GM19324 (cell line): ENCODE measurements around the gene SMG6.
A peak's percentile ranks its signal among the peaks of the same experiment; 100 is the strongest.
"Not testable (repeated sequence)": the region's sequence is repeated elsewhere in the genome, so short reads cannot be mapped to it uniquely, and the experiment has no call there.

ENCODE experiments used
- ATAC-seq: cut with Tn5 transposase; IDR thresholded peaks from one replicate; pipeline ENCODE4 v1.9.1; 2021; ENCODE audit warnings: mild to moderate bottlenecking, moderate library complexity; ENCODE audit not compliant: unreplicated experiment, low FRiP score

The SMG6 gene

GRCh38 chr17:2155573-2155972 is 148.0 kb downstream of the SMG6 start:
- no peak for ATAC-seq

DNA sequence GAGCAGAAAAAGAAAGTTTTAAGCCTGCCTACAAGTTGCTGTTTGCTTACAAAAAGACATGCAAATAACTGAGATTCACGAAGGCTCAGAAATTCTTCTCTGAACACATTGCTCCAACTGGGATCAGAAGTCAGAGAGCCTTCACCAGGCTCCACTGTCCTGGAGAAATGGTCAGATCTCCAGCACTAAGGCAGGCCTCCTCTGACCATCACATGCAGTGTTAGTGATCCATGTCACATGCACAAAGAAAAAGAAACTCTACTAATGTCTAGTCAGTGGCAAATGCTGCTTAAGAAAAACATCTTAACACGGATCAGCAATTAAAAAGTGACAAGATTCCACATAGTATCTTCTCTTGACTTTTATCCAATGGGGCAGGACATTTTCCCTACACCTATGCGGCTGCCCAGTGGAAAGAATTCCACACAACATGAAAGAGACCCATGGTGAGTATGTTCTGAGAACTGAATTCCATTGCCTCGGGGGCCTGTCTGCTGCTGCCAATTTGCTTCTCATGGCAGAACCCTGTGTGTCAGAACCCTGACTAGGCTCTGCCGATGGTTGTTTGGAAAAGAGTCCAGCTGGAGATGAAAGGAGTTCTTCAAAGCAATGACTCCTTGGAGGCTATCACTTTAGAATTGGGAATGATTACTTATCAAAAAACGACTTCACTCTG is 152.1 kb downstream of the SMG6 start:
- no peak for ATAC-seq

DNA sequence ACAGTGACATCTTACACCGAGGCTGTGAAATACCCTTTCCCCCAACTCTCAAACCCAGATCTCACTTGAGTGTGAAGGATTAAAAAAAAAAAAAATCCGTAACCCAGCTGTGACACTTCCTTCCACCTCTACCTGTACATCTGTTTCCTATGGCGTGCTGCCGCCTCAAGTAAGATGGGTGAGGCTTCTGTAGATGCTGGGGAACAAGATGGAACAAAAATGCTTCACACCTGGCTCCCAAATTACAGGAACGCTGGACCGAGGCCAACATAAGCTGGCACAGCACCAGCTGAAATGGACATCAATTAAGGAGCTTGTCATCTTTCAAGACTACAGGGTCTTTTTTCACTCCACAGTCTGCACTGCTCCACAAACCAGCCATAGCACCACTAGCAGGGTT is 152.8 kb downstream of the SMG6 start:
- no peak for ATAC-seq

DNA sequence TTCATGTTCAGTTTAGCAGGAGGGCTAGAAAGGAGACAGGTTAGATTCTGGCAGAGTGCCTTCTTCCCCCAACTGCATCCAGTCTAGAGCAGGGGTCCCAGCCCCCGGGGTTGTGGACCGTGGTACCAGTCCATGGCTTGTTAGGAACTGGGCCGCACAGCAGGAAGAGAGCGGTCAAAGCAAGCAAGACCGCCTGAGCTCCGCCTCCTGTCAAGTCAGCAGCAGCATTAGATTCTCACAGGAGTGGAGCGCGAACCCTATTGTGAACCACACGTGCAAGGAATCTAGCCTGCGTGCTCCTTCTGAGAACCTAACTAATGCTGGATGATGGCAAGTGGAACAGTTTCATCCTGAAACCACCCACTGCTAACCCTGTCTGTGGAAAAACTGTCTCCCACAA is 153.7 kb downstream of the SMG6 start:
- no peak for ATAC-seq

GRCh38 chr17:2146132-2146871 is 157.3 kb downstream of the SMG6 start:
- no peak for ATAC-seq

DNA sequence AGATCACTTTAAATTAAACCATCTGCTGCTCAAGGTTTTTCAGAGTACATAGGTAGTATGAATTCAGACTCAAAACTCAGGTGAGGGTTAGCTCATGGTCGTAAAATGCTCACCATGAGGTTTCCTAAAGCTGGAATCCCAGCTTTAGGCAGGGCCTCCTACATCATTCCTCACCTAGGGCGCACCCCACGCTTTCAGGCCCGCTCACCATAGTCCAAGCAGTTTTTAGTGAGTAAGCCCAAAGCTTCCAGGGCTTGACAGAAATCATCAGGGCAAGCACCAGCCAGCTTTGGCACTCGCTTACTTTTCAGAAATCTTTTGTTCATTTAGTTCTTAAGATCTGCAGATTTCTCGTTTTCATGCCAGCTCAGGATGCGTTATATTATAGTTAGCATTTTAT is 158.9 kb downstream of the SMG6 start:
- ATAC-seq: no peak

DNA sequence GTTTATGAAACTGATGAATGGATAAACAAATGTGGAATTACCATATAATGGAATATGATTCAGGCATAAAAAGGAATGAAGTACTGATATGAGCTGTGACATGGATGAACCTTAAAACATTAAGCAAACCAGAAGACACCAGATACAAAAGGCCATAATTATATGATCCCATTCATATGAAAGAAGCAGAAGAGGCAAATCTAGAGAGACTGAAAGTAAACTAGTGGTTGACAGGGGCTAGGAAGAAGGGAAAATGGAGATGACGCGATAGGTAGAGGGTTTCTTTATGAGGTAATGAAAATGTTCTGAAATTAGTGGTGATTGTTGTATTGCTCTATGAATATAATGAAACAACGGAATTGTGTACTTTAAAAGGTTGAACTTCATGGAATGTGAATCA is 160.3 kb downstream of the SMG6 start:
- ATAC-seq: no peak

DNA sequence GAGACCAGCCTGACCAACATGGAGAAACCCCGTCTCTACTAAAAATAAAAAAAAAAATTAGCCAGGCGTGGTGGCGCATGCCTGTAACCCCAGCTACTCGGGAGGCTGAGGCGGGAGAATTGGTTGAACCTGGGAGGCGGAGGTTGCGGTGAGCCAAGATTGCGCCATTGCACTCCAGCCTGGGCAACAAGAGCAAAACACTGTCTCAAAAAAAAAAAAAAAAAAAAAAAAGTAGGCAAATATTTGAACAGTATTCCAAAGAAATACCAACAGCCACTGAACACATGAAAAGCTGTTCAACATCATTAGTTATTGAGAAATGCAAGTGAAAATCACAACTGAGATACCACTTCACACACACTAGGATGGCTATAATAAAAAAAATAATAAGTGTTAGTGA is 160.9 kb downstream of the SMG6 start:
- ATAC-seq: not testable (repeated sequence)

- no peak for ATAC-seq
These were observed 162.9 kb downstream of the SMG6 start for GRCh38 chr17:2140683-2141082.

- no peak for ATAC-seq
These were observed 164.8 kb downstream of the SMG6 start for GRCh38 chr17:2138761-2139160.

DNA sequence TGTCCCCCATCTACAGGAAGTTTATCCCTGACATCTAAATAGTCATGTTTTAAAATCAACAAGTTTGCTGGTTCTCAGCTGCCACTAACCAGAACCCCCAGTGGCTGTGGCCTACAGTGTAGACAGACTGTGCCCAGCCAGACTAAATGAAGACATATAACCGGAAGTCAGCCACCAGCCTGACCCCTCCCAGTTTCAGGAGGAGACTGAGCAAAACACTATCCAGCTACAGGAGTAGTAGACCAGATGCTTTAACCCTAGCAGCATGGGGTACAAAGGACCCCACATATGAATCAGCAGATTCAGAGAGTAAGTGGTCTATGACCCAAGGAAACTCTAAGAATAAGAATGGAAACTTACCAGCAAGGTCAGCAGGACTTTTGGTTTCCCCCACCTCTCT is 165.3 kb downstream of the SMG6 start:
- ATAC-seq: no peak

- ATAC-seq: peak; percentile 51
These were observed 166.1 kb downstream of the SMG6 start for GRCh38 chr17:2137342-2138098.

DNA sequence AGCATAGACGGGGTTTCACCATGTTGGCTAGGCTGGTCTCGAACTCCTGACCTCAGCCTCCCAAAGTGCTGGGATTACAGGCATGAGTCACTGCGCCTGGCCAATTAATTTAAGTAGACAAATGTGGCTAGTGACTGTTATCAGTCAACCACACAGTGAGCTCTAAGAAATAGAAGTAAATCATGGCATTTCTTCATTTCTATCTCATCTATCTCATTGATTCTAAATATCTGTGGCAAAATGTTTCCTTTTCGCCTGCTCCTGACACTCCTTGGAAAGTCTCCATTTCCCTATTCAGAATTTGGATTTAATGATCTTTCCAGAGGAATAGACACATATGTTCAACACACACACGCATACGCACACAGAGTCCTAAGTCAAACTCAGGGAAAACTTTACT is 167.3 kb downstream of the SMG6 start:
- no peak for ATAC-seq

GRCh38 chr17:2128011-2128410 is 175.6 kb downstream of the SMG6 start:
- ATAC-seq: no peak

DNA sequence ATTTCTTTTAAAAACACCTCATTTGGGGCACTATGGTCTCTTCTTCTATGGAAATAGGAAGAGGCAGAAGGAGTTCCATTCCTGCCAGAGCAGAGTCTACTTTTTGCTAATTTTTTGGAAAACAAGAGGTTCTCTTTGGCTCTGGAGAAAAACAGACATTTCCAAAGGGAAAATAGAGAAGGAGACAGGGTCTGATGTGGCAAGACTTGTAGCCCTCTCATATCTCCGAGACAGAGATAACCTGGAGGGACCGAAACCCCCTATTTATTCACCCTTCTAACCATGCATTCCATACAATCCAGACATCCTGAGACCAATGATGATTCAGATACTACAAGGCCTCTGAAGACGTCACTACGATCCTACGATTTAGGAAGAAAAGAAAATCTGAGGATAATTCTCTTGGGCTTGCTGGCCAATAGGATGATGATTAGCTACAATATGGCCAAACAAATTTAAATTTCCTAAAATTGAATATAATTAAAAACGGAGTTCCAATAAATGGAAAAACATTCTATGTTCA is 178.5 kb downstream of the SMG6 start:
- ATAC-seq: no peak

DNA sequence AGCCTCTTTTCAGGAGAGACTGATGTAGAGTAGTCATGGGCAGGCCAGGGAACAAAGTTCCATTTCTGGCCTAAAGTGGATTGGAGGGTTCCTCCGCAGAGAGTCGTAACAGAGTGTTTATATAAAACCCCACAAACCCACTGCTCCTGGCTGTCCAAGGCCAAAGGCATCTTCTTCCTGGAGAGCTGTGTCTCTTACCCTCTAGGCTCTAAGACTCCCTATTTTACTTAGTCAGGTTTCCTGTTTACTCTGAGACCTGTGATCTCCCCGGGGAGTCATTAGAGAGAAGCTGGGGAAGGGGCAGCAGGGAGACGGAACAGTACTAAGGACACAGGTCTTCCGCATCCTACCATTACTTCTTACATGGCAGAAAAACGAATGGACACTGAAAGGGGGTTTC is 179.2 kb downstream of the SMG6 start:
- no peak for ATAC-seq

DNA sequence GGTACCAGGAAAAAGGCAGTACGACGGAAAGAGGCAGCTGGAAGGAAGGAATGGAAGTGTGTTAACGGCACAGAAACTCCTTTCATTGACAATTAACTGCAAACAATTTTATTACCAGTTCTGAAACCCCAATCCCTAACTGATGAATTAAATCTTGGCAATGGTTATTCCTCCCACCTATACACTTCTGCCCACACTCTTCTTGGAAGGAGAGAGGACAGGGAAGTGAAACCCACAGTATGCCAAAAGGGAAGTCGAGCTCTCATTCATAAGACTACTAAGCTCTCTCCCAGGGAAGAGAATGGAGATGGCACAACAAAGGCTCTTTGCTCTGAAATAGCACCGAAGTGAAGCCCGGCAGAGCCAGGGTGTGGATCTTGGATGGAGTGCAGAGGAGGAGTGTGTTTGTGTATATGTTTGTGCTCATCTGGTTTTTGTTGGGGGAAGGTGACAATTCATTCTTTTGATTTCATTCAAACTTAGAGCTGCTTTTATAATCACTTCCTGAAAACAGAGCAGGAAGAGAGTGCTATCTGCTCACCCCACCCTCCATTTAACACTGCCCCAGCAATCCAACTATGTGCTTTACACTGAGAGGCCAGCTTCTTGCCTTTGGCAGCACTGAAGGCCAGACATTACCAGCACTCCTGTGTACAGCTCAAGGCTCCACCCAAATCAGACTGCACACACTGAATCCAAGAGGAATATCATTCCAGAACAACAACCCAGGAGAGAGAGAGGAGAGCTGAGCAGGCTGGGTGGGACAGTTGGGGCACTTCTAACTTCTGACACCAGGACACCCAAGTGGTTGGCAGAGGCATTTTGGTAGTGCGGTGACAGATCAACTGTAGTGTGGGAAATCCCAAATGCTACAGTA is 180.0 kb downstream of the SMG6 start:
- ATAC-seq: no peak

- no peak for ATAC-seq
These were observed 180.8 kb downstream of the SMG6 start for GRCh38 chr17:2122641-2123302.

DNA sequence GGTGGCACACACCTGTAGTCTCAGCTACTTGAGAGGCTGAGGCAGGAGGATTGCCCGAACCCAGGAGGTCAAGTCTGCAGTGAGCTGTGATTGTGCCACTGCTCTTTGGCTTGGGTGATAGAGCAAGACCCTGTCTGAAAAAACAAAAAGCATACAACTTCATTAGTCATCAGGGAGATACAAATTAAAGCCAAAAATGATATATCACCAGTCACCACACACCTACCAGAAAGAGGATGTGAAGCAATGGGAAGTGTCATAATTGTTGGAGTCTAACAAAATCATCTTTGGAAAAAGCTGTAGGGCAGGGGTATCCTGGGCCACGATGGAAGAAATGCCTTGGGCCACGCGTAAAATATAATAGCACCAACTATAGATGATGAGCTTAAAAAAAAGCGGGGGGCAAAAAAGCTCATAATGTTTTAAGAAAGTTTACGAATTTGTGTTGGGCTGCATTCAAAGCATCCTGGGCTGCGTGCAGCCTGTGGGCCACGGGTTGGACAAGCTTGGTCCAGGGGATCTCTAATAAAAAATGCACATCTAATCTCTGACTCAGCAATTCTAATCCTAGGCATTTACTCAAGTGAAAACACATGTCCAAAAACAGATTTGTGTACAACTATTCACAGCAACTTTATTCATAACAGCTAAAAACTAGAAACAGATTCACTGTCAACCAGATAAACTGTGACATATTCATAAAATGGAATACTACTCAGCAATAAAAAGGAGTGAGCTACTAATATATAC is 182.8 kb downstream of the SMG6 start:
- no peak for ATAC-seq
